Vagina (tissue), 2 donors: ENCODE results near the gene KDM4B. TPM values are rescaled to one million over a fixed set of nuclear protein-coding genes. Genes with fewer than 3 reads are reported as not detected.

Experiments used
- DNase-seq, 2 donors: peaks; one replicate each; pipeline ENCODE4 v3.0.0-alpha.2; 2017; ENCODE audit errors: extremely low spot score in 2 of 2
- H3K27ac ChIP-seq: fragments of 200-600 bp; sonication (generic); one replicate; pipeline ENCODE4 v1.5.1; 2019
- H3K27me3 ChIP-seq: fragments of 200-600 bp; sonication (generic); one replicate; pipeline ENCODE4 v1.5.1; 2019
- H3K36me3 ChIP-seq, 2 donors: fragments of 200-600 bp; sonication (generic); one replicate each; pipeline ENCODE4 v1.5.1; 2017 to 2019
- H3K4me1 ChIP-seq: fragments of 200-600 bp; sonication (generic); one replicate; pipeline ENCODE4 v1.5.1; 2019
- H3K4me3 ChIP-seq, 2 donors: fragments of 200-600 bp; sonication (generic); 1 replicate in 1 of 2; 2 replicates in 1 of 2; pipeline ENCODE4 v1.5.1; 2016 to 2019
- H3K9me3 ChIP-seq: fragments of 200-600 bp; sonication (generic); one replicate; pipeline ENCODE4 v1.5.1; 2019
- CTCF ChIP-seq, 3 experiments: fragments of 450-650 bp in 2 of 3; fragments of 200-600 bp in 1 of 3; sonication (generic) in 1 of 3; IDR thresholded peaks; one replicate each; pipeline ENCODE4 v1.5.1; 2017 to 2019; ENCODE audit warnings: antibody characterized with exemption in 3 of 3, mild to moderate bottlenecking in 2 of 3, moderate library complexity in 2 of 3
- POLR2A ChIP-seq, 2 donors: fragments of 450-650 bp; IDR thresholded peaks; one replicate each; pipeline ENCODE4 v1.6.1; 2017; ENCODE audit warnings: antibody characterized with exemption in 2 of 2, mild to moderate bottlenecking in 2 of 2, moderate library complexity in 2 of 2
- POLR2AphosphoS5 ChIP-seq, 2 donors: sonication (generic); formaldehyde crosslinking; IDR thresholded peaks; one replicate each; pipeline ENCODE4 v1.9.0; 2017; ENCODE audit warnings: antibody characterized with exemption in 2 of 2, mild to moderate bottlenecking in 2 of 2, low read depth in 1 of 2; ENCODE audit not compliant: insufficient read depth in 1 of 2
- intact Hi-C: fragments of 100-400 bp; cut with DNase I; formaldehyde crosslinking; loops from one replicate; pipeline ENCODE4 v1.15.1; 2023
- total RNA-seq: library from RNA; depleted of rRNA; stranded (reverse); fragments of >200 nt; gene quantifications from one replicate; pipeline ENCODE4 v1.2.3, GENCODE V29; 2016

The KDM4B gene
- total RNA-seq, 1 donor from 2014 or later = 59.7 TPM

GRCh38 chr19:5086725-5087439 is 118.0 kb downstream of the KDM4B start:
- no peaks in the 10 kb centered on the region for H3K9me3 ChIP-seq
- peaks cover 28% of the 10 kb centered on the region for H3K4me1 ChIP-seq
- no peak overlapping the region for H3K4me3 ChIP-seq
- H3K27me3 ChIP-seq = no peaks in the 10 kb centered on the region
- intact Hi-C loops = no loop called here
- DNase-seq = no peak
- H3K36me3 ChIP-seq = peaks cover 0 to 31% of the 10 kb centered on the region in 2 donors
- TF ChIP-seq POLR2AphosphoS5 (IDR thresholded peaks at IDR 0.05; ENCODE audit: insufficient read depth in 1 of 2, low read depth in 1 of 2) (no peak), CTCF (IDR thresholded peaks at IDR 0.05) (no peak), POLR2A (IDR thresholded peaks at IDR 0.05) (no peak)
- no peak overlapping the region for H3K27ac ChIP-seq

GRCh38 chr19:5089283-5089682 is 120.4 kb downstream of the KDM4B start:
- Histone ChIP-seq H3K4me3 (no peak overlapping the region), H3K27me3 (no peaks in the 10 kb centered on the region), H3K4me1 (peaks cover 26% of the 10 kb centered on the region), H3K27ac (no peak overlapping the region), H3K9me3 (no peaks in the 10 kb centered on the region), H3K36me3 (peaks cover 0 to 23% of the 10 kb centered on the region in 2 donors)
- no peak for DNase-seq
- TF ChIP-seq CTCF (IDR thresholded peaks at IDR 0.05) (no peak), POLR2AphosphoS5 (IDR thresholded peaks at IDR 0.05; ENCODE audit: insufficient read depth in 1 of 2, low read depth in 1 of 2) (no peak), POLR2A (IDR thresholded peaks at IDR 0.05) (no peak)
- intact Hi-C loops = no loop called here

- no peaks in the 10 kb centered on the region for H3K9me3 ChIP-seq
- peaks cover 0 to 23% of the 10 kb centered on the region in 2 donors for H3K36me3 ChIP-seq
- peaks cover 26% of the 10 kb centered on the region for H3K4me1 ChIP-seq
- no peaks in the 10 kb centered on the region for H3K27me3 ChIP-seq
- no peak for DNase-seq
- peak overlapping the region; percentile 76 for H3K27ac ChIP-seq
- intact Hi-C loops = no loop called here
- H3K4me3 ChIP-seq = peak overlapping the region in 1 of 2 donors; percentile 19
- no peak for TF ChIP-seq POLR2AphosphoS5 (IDR thresholded peaks at IDR 0.05; ENCODE audit: insufficient read depth in 1 of 2, low read depth in 1 of 2)
- no peak for TF ChIP-seq POLR2A (IDR thresholded peaks at IDR 0.05)
- no peak for TF ChIP-seq CTCF (IDR thresholded peaks at IDR 0.05)
Observed at GRCh38 chr19:5090465-5091017, 121.6 kb downstream of the KDM4B start.

- Histone ChIP-seq H3K27me3 (no peaks in the 10 kb centered on the region), H3K4me3 (peak overlapping the region; percentile 20 to 22), H3K36me3 (peaks cover 0 to 22% of the 10 kb centered on the region in 2 donors), H3K9me3 (no peaks in the 10 kb centered on the region), H3K27ac (peak overlapping the region; percentile 76), H3K4me1 (peaks cover 26% of the 10 kb centered on the region)
- intact Hi-C loops = no loop called here
- DNase-seq = no peak
- TF ChIP-seq POLR2A (IDR thresholded peaks at IDR 0.05) (no peak), CTCF (IDR thresholded peaks at IDR 0.05) (no peak), POLR2AphosphoS5 (IDR thresholded peaks at IDR 0.05; ENCODE audit: insufficient read depth in 1 of 2, low read depth in 1 of 2) (no peak)
Observed at GRCh38 chr19:5091018-5091683, 122.2 kb downstream of the KDM4B start.
